SK-N-SH treated with all-trans-retinoic acid at 6 μM for 48 hours (cell line): ENCODE measurements around the gene DACT3.
A peak's percentile ranks its signal among the peaks of the same experiment; 100 is the strongest.

ENCODE experiments used
- CSDC2 ChIP-seq: fragments of 250-450 bp; sonication (Bioruptor Pico); IDR thresholded peaks from 2 replicates; pipeline ENCODE4 v1.5.0; 2020; ENCODE audit warnings: mild to moderate bottlenecking, moderate library complexity
- GLIS3 ChIP-seq: fragments of 250-450 bp; sonication (Bioruptor Pico); IDR thresholded peaks from 2 replicates; pipeline ENCODE4 v1.5.0; 2020; ENCODE audit warnings: mild to moderate bottlenecking, moderate library complexity
- RARB ChIP-seq: fragments of 250-450 bp; sonication (Bioruptor Pico); IDR thresholded peaks from 2 replicates; pipeline ENCODE4 v1.8.0; 2021; ENCODE audit warnings: mild to moderate bottlenecking, moderate library complexity
- TCF4 ChIP-seq: fragments of 250-450 bp; sonication (Bioruptor Pico); IDR thresholded peaks from 2 replicates; pipeline ENCODE4 v1.8.0; 2021; ENCODE audit warnings: mild to moderate bottlenecking, moderate library complexity, borderline replicate concordance
- ZC3H10 ChIP-seq: fragments of 250-450 bp; sonication (Bioruptor Pico); IDR thresholded peaks from 2 replicates; pipeline ENCODE4 v1.5.1; 2021; ENCODE audit warnings: mild to moderate bottlenecking, moderate library complexity
- ZFP3 ChIP-seq: fragments of 250-450 bp; sonication (Bioruptor Pico); IDR thresholded peaks from 2 replicates; pipeline ENCODE4 v1.5.0; 2020; ENCODE audit warnings: mild to moderate bottlenecking, moderate library complexity

GRCh38 chr19:46616631-46617322 lies 44.2 kb downstream of the DACT3 start:
- TF ChIP-seq ZFP3, result no peak
- peak; percentile 59; the same call in 1 of the 2 replicates for TF ChIP-seq TCF4
- no peak for TF ChIP-seq GLIS3 (CRISPR knock-in tag)
- TF ChIP-seq CSDC2, result no peak
- TF ChIP-seq ZC3H10 (CRISPR knock-in tag), result no peak
- TF ChIP-seq RARB, result no peak
